Activated CD4-positive, CD25-positive, alpha-beta regulatory T cell treated with anti-CD3 and anti-CD28 coated beads, Interleukin-2, amount 50 U/mL, for 72 hours (primary cell): Measurements from ENCODE around the gene AKAP1.

Experiments
- DNase-seq: peaks from one replicate; pipeline ENCODE4 v3.0.0; 2021

AKAP1 gene

GRCh38 chr17:57107498-57108101, 22.6 kb downstream of the AKAP1 start:
- no peak for DNase-seq

- DNase-seq = no peak
These were observed 23.8 kb downstream of the AKAP1 start for GRCh38 chr17:57108671-57109392.

DNA sequence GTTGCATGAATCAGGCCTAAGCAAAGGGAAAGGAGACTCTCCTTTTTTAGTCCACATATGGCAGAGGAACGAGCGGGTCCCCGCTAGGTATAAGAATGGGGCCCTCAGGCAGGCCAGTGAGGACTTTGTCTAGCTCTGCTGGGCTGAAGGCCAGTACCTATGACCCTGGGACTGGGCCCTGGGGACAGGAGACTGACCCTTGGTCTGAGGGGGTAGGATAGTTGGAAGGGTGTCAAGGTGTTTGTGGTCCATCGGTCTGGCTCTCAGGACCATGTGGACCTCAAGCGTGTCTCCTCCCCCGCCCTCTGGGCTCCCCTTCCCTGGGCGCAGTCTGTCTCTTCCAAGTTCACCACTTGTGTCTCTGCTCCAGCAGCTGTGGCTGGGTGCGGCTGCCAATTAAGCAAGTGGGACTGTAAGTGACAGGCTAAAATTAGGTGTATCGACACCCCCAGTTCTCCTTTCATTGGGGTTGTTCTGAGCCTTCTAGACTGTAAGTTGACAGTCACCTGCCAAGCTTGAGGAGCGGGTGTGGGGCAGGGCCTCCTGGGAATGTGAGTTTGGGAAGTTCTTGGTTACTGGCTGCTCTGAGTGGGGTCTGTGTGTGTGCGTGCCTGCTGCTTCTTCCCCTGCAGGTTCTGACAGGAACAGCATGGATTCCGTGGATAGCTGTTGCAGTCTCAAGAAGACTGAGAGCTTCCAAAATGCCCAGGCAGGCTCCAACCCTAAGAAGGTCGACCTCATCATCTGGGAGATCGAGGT, 24.5 kb downstream of the AKAP1 start:
- no peak for DNase-seq

DNA sequence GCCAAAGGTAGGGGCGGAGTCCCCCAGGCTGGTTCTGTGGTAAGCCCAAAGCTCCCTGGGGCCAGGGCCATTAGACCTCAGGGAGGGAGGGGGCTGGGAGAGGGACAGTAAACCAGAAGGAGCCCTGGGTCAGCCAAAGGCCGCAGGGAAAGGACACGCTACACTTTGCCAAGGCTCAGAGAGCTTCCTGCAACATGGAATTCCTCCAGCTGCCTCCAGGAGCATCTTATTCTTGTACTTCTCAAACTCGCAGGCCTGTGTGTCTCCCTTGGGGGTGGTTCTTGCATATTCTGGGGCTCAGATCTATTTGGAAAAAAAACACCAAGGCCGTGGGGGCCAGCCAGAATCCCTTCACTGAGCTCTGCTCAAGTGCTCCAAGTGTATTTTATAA, 25.1 kb downstream of the AKAP1 start:
- no peak for DNase-seq

DNA sequence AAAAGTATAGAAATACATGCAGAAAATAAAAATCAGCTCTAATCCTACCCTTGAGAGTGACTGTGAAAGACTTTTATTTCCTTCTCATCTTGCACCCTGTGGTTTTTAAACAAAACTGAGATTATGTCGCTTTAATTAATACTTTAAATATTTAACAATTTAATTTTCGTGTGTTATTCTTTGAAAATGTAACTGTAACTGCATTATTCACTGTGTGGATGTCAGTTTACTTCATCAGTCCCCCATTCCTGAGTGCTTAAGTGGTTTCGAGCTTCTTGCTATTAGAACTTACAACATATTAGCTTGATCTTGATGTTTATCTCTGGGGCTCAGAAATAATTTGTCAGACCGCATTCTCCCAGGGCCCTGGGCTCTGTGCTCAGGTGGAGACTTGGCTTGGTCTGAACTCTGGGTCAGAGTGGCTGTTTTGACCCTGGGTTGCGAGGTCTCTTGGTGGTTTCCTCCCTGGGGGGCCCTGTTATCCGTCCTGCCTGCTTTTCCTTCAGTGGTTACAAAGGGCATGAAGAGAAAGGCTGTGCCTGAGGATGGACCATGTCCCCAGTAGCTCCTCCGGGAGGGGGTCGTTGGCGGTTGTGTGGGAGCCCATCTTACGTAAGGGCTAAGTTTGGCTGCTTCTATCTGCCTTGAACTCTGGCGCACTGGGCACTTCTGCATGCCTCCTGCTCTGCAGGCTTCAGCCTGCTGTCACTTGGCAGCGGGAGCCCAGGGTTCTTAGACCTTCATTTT, 25.7 kb downstream of the AKAP1 start:
- DNase-seq = no peak

DNA sequence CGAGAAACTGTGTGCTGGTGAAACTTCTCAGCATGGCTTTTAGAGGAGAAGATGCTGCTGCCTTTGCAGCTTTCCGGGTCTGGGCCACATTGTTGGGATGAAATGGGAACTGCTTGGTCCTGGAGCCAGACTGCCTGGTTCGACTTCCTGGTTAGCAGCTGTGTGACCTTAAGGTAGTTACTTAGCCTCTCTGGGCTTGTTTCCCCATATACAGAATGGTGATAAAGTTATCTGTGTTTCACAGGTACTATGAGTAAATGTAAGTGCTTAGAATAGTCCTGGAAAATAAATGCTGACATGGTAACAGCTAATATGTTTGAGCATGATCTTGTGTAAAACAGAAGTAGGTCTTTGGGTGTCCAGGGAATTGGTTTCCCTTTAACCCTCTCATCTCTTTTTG, 26.3 kb downstream of the AKAP1 start:
- no peak for DNase-seq

GRCh38 chr17:57113011-57113410, 28.0 kb downstream of the AKAP1 start:
- DNase-seq = no peak

DNA sequence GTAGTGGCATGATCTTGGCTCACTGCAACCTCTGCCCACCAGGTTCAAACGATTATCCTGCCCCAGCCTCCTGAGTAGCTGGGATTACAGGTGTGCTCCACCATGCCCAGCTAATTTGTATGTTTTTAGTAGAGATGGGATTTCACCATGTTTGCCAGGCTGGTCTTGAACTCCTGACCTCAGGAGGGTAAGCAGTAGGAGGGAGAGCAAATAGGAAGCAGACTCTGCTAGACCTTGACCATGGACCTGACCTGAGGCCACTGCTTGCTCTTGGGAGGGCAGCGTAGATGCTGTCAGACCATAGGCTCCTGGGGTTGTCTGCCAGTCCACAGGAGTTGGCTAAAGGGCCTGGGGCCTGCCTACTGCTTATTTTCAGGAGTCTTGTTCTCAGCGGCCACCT, 28.6 kb downstream of the AKAP1 start:
- no peak for DNase-seq

DNA sequence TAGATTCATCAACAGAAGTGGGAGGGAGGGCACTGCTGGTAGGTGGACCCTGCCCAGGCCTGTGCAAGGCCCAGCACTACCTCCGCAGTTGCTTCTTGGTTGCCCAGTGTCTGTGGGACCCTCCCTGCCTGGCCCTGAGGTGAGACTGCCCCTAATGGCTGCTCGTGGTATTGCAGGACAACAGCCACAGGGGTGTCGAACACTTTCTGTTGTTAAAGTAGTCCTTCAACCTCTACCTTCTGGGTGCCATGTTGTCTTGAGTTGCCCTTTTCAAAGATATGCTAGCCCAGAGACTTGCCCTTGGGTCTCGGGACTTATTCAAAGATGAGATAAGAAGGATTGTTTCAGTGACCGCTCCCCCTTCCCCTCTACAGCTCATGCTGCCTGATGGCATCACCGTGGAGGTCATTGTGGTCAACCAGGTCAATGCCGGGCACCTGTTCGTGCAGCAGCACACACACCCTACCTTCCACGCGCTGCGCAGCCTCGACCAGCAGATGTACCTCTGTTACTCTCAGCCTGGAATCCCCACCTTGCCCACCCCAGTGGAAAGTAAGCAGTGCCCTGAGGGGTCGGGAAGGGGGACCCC, 29.1 kb downstream of the AKAP1 start:
- peak; percentile 77 for DNase-seq

GRCh38 chr17:57115377-57115776, 30.3 kb downstream of the AKAP1 start:
- no peak for DNase-seq

DNA sequence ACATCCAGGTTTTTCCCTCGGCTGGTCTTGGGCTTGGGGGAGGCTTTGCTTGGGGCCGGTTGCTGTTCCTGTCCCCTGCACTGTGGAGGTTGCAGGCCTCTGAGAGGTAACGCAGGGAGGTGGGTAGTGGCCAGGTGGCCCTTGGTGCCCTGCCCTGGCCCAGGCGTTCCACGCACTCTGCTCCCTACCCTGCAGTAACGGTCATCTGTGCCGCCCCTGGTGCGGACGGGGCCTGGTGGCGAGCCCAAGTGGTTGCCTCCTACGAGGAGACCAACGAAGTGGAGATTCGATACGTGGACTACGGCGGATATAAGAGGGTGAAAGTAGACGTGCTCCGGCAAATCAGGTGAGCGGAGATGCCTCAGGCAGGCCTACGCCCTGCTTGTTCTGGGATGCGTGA, 30.9 kb downstream of the AKAP1 start:
- DNase-seq = no peak

DNA sequence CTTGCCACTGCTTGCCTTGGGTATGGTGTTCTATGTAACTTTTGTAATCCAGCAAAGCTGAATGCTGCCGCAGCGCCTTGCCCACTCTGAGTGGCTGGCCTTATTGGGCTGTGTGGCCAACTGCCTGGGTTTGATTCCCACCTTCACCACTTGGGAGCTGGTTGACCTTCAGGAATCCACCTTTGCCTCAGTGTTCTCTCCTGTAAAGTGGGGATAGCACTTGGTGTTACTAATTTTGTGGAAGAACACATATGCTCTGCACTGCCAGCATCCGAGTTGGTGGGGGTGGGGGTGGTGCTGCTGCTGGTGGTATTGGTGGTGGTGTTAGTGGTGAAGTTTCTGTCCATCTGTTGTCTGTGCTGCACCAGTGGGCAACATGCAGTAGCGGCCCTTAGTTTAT, 32.8 kb downstream of the AKAP1 start:
- no peak for DNase-seq

DNA sequence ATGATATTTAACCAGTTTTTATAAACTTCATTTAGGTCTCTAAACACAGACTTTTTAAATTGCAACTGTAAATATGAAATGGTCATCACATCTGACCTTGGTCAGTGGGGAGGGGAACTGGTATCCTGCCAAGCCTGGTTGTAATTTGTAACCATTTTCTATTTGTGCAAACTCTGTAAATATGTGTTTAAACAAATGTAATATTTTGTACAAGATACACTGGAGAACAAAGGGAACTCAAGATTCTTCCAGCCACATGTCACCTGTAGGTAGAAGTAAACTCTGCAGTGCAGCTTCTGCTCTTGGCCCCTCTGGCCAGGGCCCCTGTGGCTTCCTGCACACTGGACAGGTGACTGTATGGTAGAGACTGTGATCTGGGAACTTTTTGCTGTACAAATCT, 35.8 kb downstream of the AKAP1 start:
- DNase-seq = no peak

DNA sequence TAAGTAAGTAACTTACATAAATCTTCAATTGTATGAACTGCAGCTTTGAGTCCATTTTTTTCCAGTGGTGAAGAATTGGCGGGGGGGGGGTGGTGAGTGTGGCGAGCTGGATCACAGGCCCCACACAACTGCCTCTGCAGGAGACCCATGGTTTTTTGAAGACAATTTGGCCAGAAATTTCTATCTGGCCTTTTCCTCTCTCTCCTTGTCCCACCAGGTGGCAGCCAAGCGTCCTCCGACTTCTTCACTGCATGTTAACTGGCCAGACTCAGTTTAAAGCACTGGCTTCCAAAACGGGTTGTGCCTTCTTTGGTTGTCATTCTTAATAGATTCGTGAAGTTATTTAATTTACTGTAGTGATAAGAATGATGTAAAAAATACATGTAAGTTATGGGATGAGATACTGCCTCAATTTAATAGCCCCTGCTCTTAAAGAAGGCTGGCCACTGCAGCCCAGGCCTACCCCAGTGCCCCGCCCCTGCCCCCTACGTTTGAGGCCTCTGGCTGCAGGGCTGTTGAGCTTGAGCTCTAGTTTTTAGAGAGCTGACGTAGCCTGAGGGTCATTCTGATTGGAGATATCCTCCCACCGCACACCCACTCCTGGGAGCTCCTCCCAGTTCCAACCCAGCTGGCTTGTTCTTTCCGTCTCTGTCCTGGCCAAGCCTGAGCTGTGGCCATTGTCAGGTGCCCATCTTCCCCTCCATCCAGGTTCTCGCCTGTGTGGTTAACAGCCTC, 36.4 kb downstream of the AKAP1 start:
- DNase-seq = no peak

DNA sequence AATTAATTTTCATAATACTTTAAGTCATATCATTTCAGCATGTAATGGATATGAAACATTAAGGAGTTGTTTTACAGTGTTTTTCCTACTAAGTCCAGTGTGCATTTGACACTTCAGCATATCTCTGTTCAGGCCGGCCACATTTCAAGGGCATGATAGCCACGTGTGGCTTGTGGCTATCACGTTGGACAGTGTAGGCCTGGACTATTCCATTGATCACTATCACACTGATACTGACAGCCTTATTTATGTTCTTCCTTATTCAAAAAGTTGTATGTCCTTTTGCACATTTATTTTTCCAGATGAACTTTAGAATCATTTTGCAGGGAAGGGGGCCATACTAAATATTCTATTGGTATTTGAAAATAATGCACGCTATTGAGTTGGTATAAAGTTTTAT, 39.0 kb downstream of the AKAP1 start:
- DNase-seq = no peak

DNA sequence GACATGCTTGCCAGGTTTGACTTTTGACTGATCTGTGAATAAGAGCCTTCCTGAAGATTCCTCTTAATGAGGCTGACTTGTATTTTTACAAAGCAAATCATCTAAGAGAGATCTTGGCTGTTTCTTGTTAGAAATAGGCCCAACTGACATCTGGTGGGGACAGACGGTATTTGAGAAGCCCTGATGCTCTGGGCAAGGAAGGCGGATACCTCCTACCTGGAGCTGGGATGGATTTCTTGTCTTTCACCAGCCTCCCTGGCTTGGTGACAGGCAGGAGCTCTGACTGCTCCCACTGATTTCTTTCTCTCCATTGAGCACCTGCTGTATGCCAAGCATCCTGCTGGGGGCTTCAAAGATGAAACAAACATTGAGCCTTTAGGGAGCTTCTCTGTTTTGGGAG, 40.4 kb downstream of the AKAP1 start:
- DNase-seq = no peak

DNA sequence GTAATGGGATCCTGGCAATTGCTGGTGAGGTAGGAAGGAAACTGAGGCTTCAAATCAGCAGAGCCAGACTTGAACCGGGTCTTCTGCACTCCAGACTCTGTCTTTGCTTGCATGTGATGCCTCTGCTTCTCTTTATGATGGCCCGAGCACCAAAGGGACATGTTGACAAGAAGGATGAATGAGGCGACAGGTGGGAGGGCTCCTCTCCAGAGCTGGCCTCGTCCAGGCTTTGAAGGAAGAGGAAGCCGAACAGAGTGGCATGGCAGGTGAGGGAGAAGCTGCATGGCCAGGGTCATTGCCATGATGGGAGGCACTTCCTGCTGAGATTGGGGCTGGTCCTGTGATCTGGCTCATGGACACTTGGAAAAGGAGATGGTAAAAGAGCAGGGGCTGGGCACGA, 40.8 kb downstream of the AKAP1 start:
- no peak for DNase-seq

DNA sequence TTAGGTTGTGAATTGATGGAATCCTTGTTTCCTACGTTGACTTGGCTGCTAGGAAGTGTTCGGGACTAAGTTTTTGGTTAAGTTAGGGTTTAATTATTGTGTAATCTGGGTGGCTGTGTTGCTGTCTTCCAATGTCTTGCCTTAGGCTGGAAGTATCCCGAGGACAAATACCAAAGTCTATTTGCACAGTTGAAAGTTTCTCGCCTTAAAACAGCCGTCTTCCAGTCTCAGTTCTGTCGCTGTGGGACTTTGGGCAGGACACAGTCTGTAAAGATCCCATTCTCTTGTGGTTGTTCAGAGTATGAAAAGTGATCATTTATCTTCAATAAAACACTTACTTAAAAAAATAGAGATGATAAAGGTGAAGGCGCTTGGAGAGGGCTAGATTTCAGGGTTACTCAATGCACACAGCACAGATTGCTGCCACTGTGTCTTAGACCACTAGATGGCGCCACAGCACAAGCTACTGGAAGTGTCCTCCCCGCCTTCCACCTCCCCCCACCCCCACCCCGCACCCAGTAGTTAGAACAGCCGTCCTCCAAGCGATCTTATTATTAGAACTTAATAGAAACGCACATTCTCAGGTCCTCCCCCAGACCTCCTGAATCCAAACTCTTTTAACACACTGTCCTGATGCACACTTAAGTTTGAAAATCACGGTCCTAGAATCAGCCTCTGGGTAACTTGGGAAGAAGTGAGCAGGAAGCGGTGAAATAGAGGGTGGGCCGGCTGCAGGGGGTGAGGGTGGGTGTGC, 45.8 kb downstream of the AKAP1 start:
- DNase-seq = peak; percentile 80

DNA sequence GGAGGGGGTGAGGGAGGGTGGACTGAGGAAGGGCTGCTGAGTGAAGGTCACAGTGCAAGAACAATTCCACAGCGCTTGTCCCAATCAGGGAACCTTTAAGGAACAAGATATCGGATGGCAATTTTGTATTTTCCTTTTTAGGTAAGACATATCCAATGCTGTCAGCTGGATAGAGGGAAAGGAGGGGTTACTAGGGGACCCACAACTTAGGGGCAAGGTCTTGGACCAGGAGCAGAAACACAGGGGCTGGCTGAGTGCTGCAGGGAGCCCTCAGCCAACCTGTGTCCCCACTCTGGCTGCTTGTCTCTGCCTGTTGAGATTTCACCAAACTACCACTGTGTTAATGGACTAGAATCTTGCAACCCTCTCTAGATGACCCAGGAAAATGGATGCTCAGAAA, 47.6 kb downstream of the AKAP1 start:
- DNase-seq = no peak

DNA sequence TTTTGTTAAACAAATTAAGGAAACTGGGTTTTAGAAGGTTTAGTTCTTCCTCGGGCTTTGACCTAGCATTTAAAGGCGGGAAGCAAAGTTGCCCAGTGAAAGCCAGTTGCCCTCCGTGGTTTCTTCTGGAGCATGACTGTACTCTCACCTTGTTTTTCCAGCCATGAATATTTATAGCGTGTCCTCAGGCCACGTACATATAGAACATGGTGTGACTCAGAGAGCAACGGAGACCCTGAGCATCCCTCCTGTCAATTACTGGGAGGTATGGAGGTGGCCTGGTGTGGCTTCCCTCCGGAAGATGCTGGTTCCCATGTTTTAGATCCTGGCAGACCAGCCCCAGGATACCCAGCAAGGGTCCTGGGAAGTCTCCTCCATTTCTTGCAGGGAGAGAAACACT, 48.4 kb downstream of the AKAP1 start:
- DNase-seq = no peak

GRCh38 chr17:57135026-57135788, 50.2 kb downstream of the AKAP1 start:
- no peak for DNase-seq
